AG04449 (cell line): ENCODE measurements around the gene MOSPD2.

Source experiments
- CTCF ChIA-PET: fragments of 350-600 bp; formaldehyde crosslinking; extraction: SDS; loops from one replicate; lab custom pipeline; 2021; ENCODE audit warnings: antibody characterized with exemption; lab: Yijun Ruan, JAX
- POLR2A ChIA-PET: fragments of 400-600, 350-600 bp; formaldehyde crosslinking; extraction: SDS; loops from one replicate; lab custom pipeline; 2020; ENCODE audit warnings: antibody characterized with exemption, inconsistent platforms; lab: Yijun Ruan, JAX
- DNase-seq: peaks from one replicate; pipeline ENCODE4 v3.0.0-alpha.2; 2010; ENCODE audit warnings: low read depth, low spot score
- H3K4me3 ChIP-seq: 2 replicates; pipeline ENCODE4 v1.5.1; 2011; ENCODE audit warnings: low read depth, mild to moderate bottlenecking, control low read depth, low read length
- TF ChIP-seq, protein P1 (sequence below): IDR thresholded peaks from one replicate; pipeline ENCODE4 v1.5.1; 2011; ENCODE audit warnings: mild to moderate bottlenecking, moderate library complexity, low read length, control low read depth, inconsistent platforms; ENCODE audit not compliant: insufficient read depth; ENCODE audit errors: missing control alignments

Gene MOSPD2

DNA sequence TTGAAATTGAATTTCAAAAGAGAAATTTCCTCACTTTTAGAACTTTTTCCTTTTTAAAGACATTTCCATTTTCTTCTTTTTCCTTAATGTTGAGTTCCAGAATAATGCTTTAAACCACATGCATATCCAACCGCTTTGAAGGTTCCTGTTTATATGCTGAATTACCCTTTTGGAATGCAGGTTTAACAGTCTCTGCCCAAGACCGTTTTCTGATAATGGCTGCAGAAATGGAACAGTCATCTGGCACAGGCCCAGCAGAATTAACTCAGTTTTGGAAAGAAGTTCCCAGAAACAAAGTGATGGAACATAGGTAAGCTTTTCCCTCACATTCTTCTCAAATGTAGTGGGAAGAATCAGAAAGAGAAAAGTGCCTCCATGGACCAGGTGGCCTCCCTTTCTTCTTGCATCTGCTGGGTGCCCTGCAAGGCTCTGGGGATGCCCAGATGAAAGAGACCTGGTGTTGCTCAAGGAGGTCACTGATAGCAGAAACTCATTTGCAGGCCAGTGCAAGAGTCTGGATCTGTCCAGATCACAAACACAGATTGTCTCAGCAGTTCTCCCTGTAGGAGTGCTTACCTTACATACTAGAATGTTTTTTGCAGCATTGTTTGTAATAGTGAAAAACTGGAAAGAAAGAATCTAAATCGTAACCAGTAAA lies 42.9 kb downstream of the MOSPD2 start:
- DNase-seq = peak; percentile 21
- H3K4me3 ChIP-seq = no peak overlapping the region
- CTCF ChIA-PET = no interaction called here
- POLR2A ChIA-PET = no interaction called here
- TF ChIP-seq, protein P1, sequence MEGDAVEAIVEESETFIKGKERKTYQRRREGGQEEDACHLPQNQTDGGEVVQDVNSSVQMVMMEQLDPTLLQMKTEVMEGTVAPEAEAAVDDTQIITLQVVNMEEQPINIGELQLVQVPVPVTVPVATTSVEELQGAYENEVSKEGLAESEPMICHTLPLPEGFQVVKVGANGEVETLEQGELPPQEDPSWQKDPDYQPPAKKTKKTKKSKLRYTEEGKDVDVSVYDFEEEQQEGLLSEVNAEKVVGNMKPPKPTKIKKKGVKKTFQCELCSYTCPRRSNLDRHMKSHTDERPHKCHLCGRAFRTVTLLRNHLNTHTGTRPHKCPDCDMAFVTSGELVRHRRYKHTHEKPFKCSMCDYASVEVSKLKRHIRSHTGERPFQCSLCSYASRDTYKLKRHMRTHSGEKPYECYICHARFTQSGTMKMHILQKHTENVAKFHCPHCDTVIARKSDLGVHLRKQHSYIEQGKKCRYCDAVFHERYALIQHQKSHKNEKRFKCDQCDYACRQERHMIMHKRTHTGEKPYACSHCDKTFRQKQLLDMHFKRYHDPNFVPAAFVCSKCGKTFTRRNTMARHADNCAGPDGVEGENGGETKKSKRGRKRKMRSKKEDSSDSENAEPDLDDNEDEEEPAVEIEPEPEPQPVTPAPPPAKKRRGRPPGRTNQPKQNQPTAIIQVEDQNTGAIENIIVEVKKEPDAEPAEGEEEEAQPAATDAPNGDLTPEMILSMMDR = no peak

DNA sequence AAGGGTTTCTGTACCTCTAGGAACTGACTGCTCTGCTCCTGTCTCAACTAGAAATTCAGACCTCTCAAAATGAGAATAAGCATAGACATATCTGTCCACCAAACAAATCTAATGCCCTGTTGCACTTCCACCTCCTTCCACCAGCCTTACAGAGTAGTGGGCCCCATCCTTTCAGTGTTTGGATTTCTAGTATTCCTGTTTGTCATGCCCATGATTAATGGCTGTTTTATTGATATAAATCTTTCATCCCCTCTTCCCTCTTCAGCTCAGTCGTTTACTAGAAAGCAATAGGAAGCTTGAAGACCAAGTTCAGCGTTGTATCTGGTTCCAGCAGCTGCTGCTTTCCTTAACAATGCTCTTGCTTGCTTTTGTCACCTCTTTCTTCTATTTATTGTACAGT lies 46.2 kb downstream of the MOSPD2 start:
- no peak overlapping the region for H3K4me3 ChIP-seq
- CTCF ChIA-PET = no interaction called here
- TF ChIP-seq, protein P1 = no peak
- no peak for DNase-seq
- POLR2A ChIA-PET = no interaction called here

DNA sequence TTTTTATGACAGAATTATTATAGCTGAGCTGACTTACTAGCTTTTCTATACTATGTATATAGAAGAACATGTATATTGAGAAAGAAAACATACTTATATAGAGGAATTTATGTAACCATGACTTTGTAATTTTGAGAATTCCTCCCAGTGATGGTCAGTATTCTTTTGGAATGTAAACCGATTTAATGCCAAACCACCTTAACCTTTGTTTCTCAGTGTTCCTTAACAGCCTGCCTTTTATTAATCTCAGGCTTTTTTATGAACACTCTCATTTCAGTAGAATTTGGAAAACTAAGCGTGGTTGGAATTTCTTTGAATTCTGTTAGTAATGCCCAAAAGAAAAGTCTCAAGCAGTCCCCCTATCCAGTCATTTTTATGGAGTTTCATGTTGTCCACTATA lies 47.0 kb downstream of the MOSPD2 start:
- CTCF ChIA-PET = no interaction called here
- TF ChIP-seq, protein P1 = no peak
- POLR2A ChIA-PET = no interaction called here
- no peak overlapping the region for H3K4me3 ChIP-seq
- no peak for DNase-seq

DNA sequence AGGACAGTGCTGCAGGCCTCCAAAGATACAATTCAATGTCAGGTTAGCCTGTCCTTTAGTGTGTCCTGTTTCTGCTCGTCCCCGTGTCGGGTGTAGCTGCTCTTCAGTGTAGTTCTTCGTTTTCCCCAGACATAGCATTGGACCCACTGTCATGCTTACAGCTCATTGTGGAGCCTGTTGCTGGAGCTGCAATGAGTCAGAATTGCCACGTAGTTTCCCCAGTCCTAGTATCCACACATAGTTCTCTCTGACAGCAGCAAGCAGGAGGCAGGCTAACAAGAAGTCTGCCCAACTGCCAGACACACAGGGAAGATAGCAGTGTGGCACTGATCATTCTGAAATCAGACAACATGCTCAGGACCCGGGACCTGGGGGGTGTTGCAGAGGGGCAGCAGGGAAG lies 49.2 kb downstream of the MOSPD2 start:
- peak; percentile 70 for DNase-seq
- POLR2A ChIA-PET = interaction anchor here (0.6 to 0.9 kb wide), 2 partner anchors 37 to 567 kb away, joined by 3 to 5 read pairs; no protein-coding TSS in a partner anchor

DNA sequence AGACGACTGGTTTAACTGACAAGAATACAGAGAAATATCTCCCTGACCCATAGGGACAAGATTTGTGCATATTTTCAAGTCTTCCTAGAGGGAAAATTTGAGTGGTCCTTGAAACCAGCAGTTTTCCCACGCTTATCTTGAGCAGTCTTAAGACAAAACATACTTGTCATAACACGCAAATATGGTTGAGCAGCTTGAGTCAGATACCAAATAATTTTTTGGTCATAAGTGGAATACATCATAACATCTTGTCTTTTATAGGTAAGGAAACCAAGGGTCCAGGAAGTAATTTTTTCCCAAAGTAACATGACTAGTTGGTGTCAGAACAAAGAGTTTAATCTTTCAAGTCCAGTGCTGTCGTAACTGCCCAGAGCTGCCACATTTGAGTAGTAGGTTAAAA lies 50.5 kb downstream of the MOSPD2 start:
- ChIA-PET CTCF (interaction anchor here (1.2 kb wide), 1 partner anchor 38 kb away, joined by 3 read pairs; no protein-coding TSS in a partner anchor), POLR2A (no interaction called here)
- DNase-seq = no peak
- TF ChIP-seq, protein P1 = no peak
- H3K4me3 ChIP-seq = no peak overlapping the region

More for the DNA sequence above, 49.2 kb downstream of the MOSPD2 start:
- CTCF ChIA-PET = interaction anchor here (1.2 kb wide), 1 partner anchor 40 kb away, joined by 3 read pairs; no protein-coding TSS in a partner anchor
- TF ChIP-seq, protein P1 = no peak
- no peak overlapping the region for H3K4me3 ChIP-seq

DNA sequence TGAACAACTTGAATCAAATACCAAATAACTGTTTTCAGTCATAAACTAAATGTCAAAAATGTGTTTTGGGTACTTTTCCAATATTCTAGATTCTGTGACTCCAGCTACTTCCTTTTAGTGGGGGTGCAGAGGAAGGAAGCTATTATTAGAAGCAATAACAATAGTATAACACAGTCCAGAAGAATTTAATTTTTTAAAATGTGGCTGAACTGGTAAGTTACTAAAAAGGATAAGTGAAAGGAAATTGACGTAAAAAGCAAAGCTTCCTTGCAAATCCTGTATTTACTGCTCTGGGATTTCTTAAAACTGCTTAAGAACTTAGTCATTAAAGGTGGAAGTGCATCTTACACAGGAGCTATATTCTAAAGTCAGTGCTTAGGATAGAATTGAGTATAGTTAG lies 53.2 kb downstream of the MOSPD2 start:
- no peak for DNase-seq
- ChIA-PET POLR2A (interaction anchor here (0.6 kb wide), 1 partner anchor 67 kb away, joined by 3 read pairs; no protein-coding TSS in a partner anchor), CTCF (interaction anchor here (0.5 kb wide), 1 partner anchor 877 kb away, joined by 3 read pairs; no protein-coding TSS in a partner anchor)
- TF ChIP-seq, protein P1 = no peak
- H3K4me3 ChIP-seq = no peak overlapping the region
